ENCODE results near the gene AFMID.
"Not testable (repeated sequence)": the region's sequence is repeated elsewhere in the genome, so short reads cannot be mapped to it uniquely, and the experiment has no call there.

AFMID gene

GRCh38 chr17:78238823-78239488 is 51.8 kb downstream of the AFMID start:
- DNase-seq (ENCODE audit: low spot score): no peak

- no peak for DNase-seq (ENCODE audit: low spot score)
Measured at GRCh38 chr17:78239489-78239931, 52.3 kb downstream of the AFMID start.

DNA sequence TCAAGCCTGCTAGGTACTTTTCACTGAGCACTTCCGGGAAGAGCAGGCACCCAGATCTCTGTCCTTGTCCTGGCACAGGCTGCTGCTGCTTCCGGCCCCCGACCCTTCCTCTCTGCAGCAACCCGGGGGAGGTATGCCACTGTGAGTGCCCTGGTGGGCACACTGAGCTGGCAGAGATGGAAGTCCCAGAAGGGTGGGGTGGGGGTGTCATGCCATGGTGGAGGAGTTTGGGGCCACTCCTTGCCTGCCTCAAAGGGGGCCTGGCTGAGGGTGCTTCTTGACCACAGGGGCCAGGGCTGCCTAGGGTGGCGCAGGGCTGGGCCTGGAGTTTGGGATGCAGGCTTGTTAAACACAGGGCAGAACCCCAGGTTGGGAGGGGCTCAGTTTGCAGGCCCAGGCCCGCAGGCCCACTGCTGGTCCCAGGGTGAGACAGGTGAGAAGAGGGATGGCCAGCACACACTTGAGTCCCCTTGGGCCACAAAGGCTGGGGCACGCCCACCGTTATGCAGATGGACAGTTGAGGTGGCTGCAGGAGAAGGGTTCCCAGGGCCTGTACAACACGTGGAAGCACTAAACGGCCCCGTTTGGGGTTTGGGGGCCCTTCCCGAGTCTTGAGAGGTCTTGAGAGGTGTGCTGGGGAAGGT is 53.0 kb downstream of the AFMID start:
- no peak for DNase-seq (ENCODE audit: low spot score)

GRCh38 chr17:78240839-78241238 is 53.7 kb downstream of the AFMID start:
- no peak for DNase-seq (ENCODE audit: low spot score)

DNA sequence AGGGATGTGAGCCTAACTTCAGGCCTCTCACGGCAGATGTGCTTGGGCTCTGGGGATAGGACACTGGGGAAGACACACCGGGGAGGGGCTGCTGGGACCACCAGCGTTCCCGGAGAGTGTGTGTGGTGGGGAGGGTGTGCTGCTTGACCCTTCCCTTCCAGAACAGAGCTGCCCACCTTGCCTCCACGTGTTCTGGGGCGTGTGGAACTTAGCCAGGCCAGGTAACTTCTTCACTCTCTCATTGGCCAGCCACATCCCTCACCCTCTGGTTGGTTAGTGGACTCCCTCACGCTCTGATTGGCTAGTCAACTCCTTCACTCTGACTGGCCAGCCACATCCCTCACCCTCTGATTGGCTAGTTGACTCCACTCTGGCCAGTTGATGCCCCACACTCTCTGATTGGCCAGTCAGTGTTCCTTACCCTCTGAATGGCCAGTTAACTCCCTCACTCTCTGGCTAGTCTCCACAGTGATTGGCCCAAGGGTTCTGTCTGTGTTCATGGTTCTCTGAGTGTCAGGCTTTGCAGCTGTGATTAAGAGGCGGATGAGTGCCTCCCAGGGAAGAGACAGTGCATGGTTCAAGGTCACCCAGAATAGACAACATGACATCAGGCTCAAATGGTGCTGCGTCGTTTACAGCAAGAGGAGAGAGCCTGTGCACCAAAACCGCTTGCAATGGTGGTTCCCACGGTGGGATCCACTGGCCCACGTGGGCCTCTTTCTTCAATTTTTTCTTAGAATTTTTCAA is 54.3 kb downstream of the AFMID start:
- DNase-seq (ENCODE audit: low spot score): peak; percentile 81

DNA sequence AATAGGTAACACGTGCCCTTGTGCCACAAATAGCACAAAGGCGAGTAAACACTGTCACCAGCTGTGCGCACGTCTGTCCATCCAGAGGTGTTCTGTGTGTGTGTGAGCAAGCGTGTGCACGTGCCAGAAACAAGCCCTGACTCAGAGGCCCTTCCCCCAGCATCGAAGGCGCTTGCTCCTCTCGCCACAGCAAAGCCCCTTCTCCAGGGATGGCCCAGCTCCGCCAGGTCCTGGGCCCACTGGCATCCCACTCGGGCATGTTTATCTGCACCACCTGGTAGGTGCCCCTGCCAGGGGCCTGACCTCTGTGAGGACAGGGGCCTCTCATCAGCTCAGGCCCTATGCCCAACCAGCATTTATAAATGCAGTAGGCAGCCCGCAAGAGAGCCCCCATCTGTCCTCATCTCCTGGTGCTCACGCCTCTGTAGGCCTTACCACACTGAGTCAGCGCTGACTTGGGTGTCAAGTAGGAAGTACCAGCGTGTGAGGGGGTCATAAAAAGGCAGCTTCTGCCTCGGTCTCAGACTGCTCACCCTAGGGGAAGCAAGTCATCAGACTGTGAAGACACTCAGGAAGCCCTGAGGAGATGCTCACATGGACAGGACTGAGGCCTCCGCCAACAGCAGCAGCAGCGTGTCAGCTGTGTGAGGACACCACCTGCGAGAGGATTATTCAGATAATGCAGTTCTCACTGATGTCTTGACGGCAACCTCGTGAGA is 55.0 kb downstream of the AFMID start:
- DNase-seq (ENCODE audit: low spot score): no peak

DNA sequence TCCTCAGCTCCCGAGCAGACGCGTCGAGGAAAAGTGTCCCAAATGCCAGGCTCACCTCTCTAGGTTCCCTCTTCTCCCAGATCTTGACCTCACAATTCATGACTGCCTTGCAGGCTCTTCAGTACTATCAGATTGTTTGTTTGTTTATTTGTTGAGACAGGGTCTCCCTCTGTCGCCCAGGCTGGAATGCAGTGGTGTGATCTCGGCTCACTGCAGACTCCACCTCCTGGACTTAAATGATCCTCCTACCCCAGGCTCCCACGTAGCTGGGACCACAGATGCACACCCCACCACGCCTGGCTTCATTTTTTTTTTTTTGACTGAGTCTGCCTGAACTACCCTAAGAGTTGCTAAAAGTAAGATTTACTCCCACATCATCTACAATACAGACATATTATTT is 60.1 kb downstream of the AFMID start:
- no peak for DNase-seq (ENCODE audit: low spot score)

DNA sequence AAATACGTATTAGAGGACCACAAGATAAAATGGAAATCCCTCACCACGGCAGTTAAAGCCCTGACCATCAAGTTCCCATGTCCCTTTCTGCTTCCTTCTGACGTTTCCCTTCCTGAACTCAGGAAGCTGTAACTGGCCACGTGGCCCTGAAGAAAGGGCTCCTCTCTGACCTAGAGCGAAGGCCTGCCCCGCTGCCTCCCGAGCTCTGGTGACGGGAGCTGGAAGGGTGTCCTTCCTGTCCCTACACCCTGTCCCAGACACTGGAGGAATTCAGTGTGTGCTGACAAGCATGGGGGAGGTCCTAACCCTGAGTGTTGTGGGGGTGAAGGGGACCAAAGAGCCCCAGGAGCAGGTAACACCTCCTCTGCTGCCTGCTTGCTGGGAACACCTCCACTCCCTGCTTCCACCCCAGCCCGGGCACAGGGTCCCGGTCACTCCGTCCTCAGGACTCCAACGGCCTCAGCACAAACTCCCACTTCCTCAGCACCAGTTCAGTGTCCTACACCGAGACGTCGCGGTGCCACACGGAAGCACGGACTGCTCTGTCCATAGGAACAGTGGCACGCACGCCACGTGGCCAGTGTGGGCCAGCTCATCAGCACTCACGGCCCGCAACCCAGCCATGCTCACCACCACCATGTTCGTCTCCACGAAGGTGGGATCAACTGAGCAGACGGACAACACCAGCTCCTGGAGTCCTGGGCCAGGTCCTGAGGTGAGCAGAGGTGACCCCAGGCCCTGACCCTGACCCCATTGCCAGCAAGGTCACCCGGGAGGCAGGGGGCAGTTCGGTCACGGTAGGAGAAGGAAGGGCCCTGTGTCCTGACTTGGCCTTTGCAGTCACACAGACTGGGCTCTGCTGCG is 61.1 kb downstream of the AFMID start:
- DNase-seq (ENCODE audit: low spot score): no peak

DNA sequence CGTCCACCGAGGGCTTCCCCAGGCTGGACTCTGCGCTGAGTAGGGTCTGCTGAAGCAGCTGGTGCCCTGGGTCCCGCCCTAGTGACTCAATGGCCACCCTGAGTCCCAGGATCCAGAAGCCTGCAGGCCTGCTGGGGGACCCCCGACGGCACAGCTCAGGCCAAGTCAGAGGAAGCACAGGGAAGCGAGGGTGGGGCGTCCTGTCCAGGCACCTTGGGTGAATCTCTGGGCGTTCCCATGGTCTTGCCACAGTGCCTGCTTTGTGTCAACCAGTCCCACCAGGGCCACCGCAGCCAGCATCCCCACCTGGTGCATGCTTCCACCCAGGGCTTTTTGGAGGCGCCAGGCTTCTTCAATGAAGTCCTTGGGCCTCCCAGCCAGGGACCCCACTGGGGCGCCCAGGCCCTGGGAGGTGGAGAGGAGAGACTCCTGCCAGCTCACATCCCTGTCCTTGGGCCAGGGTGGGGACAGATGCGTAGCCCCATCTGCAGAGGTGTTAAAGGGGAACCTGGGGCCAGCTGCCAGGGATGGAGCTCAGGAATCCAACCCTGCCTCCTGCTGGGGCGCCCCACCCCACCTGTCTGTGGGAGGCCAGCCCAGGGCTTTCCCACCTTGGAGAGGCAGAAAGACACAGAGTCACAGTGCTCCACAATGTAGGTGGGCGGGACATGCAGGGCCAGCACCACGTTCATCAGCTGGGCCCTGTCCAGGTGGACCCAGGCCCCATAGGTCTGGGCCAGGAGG is 62.1 kb downstream of the AFMID start:
- no peak for DNase-seq (ENCODE audit: low spot score)

DNA sequence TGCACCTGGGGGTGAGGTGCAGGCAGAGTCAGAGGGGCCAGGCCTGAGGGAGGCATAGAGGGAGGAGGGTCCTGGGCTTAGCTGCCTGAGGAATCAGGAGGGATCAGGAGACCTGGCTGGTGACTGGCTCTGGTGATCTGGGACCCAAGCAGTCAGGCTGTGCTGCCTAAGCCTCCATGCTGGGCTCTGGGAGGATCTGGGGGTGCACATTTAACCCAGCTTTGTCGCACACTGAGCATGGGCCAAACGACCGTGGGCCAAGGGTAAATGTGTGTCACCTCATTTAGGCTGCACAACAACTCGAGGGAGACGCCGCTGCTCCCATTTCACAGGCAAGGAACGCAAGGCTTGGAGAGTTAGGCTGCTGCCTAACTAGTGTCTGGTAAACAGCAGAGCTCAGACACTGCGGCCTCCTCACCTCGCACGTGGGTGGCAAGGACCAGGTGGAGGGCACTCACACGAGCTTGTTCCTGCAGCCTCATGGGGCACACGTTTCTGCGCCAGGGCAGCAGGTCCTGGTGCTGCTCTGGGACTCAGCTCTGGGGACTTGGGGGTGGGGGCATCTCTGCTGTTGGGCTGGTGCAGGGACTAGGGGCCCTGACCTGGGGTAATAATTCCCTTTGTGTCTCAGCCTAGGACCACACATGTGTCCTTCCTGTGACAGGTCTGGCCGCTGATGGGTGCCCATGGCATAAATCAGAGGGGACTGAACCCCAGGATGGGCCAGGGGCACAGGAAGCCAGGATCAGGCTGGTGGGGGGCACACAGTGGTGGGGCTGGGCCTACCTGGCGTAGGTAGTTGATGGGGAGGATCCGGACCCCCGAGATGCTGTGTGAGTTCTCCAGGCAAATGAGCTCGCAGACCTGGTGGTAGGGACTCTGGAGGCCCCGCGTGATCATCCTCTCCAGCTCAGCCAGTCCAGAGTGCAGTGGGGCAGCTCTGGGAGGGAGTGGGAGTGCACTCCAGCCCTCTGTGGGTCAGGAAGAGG is 63.0 kb downstream of the AFMID start:
- DNase-seq (ENCODE audit: low spot score): no peak

DNA sequence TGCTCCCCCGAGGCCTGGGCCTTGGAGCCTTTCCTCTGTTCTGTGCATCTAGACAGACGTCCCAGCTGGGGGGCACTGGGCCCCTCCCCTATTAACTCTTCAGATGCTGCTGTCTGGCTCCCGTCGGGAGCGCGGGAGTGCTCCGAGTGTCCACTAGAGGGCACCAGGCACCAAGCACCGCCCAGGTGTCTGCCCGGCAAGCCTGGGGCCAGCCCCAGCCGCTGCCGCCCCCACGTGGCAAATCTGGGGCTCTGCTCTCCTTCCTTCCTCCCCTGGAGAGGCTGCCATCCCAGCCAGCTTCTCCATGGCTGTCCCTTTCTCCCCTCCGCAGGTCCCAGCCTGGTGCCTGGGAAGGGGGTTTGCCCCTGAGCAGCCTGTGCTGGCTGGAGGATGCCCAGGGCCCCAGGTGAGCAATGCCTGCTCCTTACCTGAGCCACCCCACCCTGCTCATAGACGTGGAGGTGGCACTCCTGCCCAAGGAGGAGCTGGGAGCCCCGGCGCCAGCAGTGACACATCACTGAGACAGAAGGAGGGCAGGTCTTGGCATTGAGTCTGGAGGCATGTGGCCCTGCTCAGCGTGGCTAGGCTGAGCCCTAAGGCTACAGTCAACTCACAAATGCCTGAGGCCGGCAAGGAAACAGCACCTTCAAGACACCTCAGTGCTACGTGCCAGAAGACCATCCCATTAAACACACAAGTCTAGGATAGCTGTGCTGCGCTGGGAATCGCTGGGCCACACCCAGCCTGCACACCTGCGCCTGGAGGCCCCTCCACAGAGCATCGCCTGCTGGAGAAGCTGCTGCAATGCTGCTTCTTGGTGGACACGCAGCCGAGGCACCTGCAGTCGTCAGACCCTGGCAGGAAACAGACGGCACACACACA is 64.0 kb downstream of the AFMID start:
- DNase-seq (ENCODE audit: low spot score): peak; percentile 96

GRCh38 chr17:78251773-78252103 is 64.6 kb downstream of the AFMID start:
- no peak for DNase-seq (ENCODE audit: low spot score)

DNA sequence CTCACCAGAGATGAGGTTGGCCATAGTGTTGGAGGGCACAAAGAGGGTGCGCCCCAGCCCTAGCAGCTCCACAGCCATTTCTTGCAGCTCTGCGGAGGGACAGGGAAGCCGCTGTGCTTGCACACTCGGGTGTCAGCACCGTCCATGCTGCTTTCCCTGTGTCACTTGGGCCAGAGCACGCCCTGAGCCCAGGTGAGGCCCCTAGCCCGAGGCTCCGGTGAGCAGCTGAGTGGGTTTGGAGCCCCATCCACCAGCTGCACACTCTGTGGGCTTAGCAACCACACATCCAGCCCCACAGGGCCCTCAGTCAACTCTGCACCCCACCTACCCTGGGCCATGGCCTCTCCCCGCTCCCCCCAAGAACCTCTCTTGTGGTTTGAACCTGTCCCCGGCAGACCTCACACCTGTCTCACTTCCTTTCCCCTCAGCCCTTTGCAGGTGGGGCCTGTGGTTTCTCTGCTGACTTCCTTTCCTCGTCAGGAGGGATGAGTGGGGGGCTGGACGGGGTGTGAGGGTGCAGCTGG is 65.0 kb downstream of the AFMID start:
- DNase-seq (ENCODE audit: low spot score): no peak

- no peak for DNase-seq (ENCODE audit: low spot score)
Measured at GRCh38 chr17:78252701-78253635, 65.8 kb downstream of the AFMID start.

DNA sequence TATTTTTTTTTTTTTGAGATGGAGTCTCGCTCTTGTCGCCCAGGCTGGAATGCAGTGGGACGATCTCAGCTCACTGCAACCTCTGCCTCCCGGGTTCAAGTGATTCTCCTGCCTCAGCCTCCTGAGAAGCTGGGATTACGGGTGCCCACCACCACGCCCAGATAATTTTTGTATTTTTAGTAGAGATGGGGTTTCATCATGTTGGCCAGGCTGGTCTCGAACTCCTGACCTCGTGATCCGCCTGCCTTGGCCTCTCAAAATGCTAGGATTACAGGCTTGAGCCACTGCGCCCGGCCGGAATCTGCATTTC is 66.4 kb downstream of the AFMID start:
- not testable (repeated sequence) for DNase-seq (ENCODE audit: low spot score)

DNA sequence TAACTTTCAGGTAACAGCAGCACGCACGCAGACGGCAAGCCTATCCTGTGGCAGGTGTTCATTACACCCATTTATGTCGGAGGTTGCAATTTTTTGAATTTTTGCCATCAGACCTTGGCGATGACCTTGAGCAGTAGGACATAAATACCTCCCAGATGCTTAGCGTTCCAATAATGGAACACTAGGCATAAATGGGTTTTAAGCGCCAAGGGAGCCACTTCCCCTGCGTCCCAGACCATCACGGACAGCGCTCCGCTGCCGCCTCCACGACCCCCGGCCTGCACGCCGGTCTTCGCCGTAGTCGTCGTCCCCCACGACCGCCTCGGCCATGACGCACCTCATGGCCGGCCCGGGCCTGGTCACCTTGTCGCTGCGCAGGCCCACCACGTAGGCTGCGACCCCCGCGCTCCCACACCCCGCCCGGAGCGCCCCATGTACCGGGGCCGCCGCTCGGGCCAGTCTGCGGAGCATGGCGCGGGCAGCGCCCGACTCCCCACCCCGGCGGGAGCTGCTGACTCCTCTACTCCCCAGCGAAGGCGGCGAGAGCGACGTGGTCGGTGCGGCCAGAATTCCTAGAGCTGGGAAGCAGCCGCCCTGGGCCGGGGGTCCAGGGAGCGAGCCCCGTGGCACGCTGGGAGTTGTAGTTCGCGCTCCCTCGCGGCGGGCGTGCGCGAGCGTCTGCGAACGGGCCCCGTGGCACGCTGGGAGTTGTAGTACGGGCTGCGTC is 66.9 kb downstream of the AFMID start:
- DNase-seq (ENCODE audit: low spot score): peak; percentile 91

Data from iPS-NIHi11 (cell line).